Measurements from ENCODE around the gene ESYT2.

Gene ESYT2

GRCh38 chr7:158766570-158767281 lies 62.6 kb downstream of the ESYT2 start:
- no peak for DNase-seq (ENCODE audit: low read depth)

- no peak for DNase-seq (ENCODE audit: low read depth)
These were observed 64.3 kb downstream of the ESYT2 start for GRCh38 chr7:158765020-158765419.

- no peak for DNase-seq (ENCODE audit: low read depth)
These were observed 65.8 kb downstream of the ESYT2 start for GRCh38 chr7:158763454-158764033.

- no peak for DNase-seq (ENCODE audit: low read depth)
These were observed 67.4 kb downstream of the ESYT2 start for GRCh38 chr7:158761945-158762344.

- no peak for DNase-seq (ENCODE audit: low read depth)
These were observed 68.4 kb downstream of the ESYT2 start for GRCh38 chr7:158760936-158761335.

- DNase-seq (ENCODE audit: low read depth): no peak
These were observed 68.9 kb downstream of the ESYT2 start for GRCh38 chr7:158760445-158760764.

- DNase-seq (ENCODE audit: low read depth): no peak
These were observed 69.4 kb downstream of the ESYT2 start for GRCh38 chr7:158759749-158760444.

- DNase-seq (ENCODE audit: low read depth): no peak
These were observed 70.1 kb downstream of the ESYT2 start for GRCh38 chr7:158759245-158759614.

- no peak for DNase-seq (ENCODE audit: low read depth)
These were observed 70.6 kb downstream of the ESYT2 start for GRCh38 chr7:158758586-158759244.

- no peak for DNase-seq (ENCODE audit: low read depth)
These were observed 71.8 kb downstream of the ESYT2 start for GRCh38 chr7:158757404-158757989.

GRCh38 chr7:158754746-158755444 lies 74.4 kb downstream of the ESYT2 start:
- DNase-seq (ENCODE audit: low read depth): no peak

GRCh38 chr7:158753900-158754299 lies 75.4 kb downstream of the ESYT2 start:
- no peak for DNase-seq (ENCODE audit: low read depth)

- DNase-seq (ENCODE audit: low read depth): no peak
These were observed 77.6 kb downstream of the ESYT2 start for GRCh38 chr7:158751751-158752150.

GRCh38 chr7:158751199-158751598 lies 78.1 kb downstream of the ESYT2 start:
- no peak for DNase-seq (ENCODE audit: low read depth)

GRCh38 chr7:158750702-158751101 lies 78.6 kb downstream of the ESYT2 start:
- DNase-seq (ENCODE audit: low read depth): no peak

GRCh38 chr7:158749396-158749795 lies 79.9 kb downstream of the ESYT2 start:
- no peak for DNase-seq (ENCODE audit: low read depth)

GRCh38 chr7:158748335-158748734 lies 81.0 kb downstream of the ESYT2 start:
- DNase-seq (ENCODE audit: low read depth): no peak

GRCh38 chr7:158747408-158747807 lies 81.9 kb downstream of the ESYT2 start:
- DNase-seq (ENCODE audit: low read depth): no peak

- no peak for DNase-seq (ENCODE audit: low read depth)
These were observed 82.4 kb downstream of the ESYT2 start for GRCh38 chr7:158746957-158747356.

GRCh38 chr7:158745057-158745715 lies 84.1 kb downstream of the ESYT2 start:
- no peak for DNase-seq (ENCODE audit: low read depth)

GRCh38 chr7:158744070-158744469 lies 85.2 kb downstream of the ESYT2 start:
- no peak for DNase-seq (ENCODE audit: low read depth)

- no peak for DNase-seq (ENCODE audit: low read depth)
These were observed 86.1 kb downstream of the ESYT2 start for GRCh38 chr7:158743219-158743618.

All from activated T-cell treated with anti-CD3 and anti-CD28 coated beads for 24 hours (primary cell).